OCI-LY3 (cell line): ENCODE results near the gene MSL1.

ENCODE experiments used
- EZH2phosphoT487 ChIP-seq: fragments of 200-600 bp; shearing (Covaris generic); IDR thresholded peaks from 2 replicates; pipeline ENCODE4 v1.6.1; 2018; ENCODE audit warnings: antibody characterized with exemption, mixed run types, low read depth
- TF ChIP-seq, protein P1 (sequence below): fragments of 200-600, 300-600 bp; sonication (generic); IDR thresholded peaks from 2 replicates; pipeline ENCODE4 v1.5.1; 2014; ENCODE audit warnings: antibody characterized with exemption, low read length, low read depth

DNA sequence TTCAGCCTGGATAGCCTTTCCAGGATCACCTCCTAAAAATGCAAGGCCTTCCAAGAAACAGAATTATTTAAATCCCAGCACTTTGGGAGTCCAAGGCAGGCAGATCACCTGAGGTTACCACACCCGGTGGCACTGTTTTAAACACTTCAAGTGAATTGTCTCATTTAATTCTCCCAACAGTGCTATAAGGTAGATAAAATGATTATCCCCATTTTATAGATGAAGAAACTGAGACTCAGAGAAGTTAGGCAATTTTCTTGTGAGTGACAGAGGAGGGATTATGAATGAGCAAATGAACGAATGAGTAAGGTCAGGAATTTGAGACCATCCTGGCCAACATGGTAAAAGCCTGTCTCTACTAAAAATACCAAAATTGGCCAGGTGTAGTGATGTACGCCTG is 42.2 kb upstream of the MSL1 start:
- TF ChIP-seq, protein P1, sequence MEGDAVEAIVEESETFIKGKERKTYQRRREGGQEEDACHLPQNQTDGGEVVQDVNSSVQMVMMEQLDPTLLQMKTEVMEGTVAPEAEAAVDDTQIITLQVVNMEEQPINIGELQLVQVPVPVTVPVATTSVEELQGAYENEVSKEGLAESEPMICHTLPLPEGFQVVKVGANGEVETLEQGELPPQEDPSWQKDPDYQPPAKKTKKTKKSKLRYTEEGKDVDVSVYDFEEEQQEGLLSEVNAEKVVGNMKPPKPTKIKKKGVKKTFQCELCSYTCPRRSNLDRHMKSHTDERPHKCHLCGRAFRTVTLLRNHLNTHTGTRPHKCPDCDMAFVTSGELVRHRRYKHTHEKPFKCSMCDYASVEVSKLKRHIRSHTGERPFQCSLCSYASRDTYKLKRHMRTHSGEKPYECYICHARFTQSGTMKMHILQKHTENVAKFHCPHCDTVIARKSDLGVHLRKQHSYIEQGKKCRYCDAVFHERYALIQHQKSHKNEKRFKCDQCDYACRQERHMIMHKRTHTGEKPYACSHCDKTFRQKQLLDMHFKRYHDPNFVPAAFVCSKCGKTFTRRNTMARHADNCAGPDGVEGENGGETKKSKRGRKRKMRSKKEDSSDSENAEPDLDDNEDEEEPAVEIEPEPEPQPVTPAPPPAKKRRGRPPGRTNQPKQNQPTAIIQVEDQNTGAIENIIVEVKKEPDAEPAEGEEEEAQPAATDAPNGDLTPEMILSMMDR = no peak
- TF ChIP-seq EZH2phosphoT487 = no peak
